HG03558 (cell line): ENCODE measurements around the gene SERTAD1.

Experiments
- ATAC-seq: cut with Tn5 transposase; IDR thresholded peaks from one replicate; pipeline ENCODE4 v1.9.1; 2021; ENCODE audit warnings: moderate number of reproducible peaks; ENCODE audit not compliant: unreplicated experiment; ENCODE audit errors: extremely low read depth

The SERTAD1 gene

DNA sequence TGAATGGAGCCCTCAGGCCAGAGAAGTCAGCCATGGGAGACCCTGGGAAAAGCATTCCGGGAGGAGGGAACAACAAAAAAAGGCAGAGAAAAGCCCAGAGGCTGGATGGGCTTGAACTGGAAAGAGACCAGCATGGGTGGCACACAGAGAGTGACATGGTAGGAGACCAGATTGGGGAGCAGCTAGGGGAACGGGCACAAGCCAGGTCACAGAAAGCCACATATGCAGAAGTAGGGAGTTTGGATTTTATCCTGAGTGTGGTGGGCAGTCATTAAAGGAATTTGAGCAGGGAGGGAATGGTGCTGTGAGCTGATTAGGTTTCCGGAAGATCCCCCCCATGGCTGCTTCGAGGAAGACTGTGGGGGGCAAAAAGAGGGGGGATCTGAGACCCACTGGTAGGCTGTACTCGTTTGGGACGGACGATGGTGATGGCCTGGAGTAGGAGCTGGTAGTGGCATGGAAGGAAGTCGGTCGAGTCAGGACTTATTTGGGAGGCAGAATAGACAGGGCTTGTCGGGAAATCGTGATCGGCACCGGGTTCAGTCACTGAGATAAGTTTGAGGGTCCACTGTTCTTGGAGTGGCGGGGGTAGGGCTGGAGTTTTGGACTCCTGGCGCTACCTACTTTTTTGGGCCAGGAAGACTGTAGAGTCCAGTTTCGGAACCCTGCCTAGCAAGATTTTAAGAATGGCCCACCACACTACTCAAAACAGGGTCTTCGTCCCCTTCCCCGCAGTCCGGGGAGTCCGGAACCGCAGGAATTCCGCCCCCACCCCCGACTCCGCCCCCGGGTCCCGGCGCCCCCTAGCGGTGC, 949 bp downstream of the SERTAD1 start:
- ATAC-seq = no peak

DNA sequence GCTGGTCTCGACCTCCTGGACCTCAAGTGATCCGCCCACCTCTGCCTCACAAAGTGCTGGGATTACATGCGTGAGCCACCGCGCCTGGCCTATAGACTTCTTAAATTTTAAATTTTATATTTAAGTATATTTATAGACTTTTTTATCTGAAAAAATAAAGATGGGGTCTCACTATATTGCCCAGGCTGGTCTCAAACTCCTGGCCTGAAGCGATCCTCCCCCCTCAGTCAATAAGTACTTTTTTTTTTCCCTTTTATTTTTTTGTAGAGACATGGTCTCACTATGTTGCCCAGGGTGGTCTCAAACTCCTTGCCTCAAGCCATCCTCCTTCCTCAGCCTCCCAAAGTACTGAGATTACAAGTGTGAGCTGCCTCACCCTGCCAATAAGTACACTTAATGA, 1.9 kb downstream of the SERTAD1 start:
- no peak for ATAC-seq

DNA sequence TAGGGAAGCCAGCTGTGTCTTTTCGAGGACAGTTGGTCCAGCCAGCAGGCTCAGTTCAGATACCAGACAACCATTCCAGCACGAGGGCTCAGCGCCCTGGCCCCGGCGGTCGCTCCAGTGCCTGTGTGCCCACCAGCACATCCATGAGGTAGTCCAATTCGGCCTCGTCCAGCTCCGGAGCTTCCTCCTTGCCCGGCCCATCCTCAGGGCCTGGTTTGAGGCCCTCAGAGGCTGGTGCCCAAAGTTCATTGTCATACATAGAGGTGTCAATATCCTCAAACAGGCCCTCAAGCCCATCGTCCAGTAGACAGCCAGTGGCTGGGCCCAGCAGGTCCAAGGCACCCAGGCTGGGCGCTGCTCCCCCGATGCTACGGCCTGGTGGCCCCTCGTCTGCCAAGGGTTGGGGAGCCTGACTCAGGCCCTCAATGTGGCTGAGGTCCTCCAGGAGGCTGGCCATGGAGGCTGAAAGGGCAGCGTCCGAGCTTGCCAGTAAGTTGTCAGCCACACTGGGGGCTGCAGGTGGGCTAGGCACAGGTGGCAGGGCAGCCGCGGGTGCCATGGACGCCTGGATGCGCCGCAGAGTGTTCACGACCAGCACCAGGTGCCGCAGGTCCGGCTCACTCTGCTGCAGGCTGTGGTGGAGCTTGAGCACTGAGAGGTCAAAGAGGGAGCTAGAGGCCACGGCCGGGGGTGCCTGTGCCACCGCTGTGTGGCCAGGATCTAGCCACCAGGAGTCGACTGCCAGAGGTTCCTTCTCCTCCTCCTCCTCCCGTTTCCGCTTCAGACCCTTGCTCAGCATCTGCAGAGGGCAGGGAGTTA, 2.8 kb downstream of the SERTAD1 start:
- no peak for ATAC-seq

DNA sequence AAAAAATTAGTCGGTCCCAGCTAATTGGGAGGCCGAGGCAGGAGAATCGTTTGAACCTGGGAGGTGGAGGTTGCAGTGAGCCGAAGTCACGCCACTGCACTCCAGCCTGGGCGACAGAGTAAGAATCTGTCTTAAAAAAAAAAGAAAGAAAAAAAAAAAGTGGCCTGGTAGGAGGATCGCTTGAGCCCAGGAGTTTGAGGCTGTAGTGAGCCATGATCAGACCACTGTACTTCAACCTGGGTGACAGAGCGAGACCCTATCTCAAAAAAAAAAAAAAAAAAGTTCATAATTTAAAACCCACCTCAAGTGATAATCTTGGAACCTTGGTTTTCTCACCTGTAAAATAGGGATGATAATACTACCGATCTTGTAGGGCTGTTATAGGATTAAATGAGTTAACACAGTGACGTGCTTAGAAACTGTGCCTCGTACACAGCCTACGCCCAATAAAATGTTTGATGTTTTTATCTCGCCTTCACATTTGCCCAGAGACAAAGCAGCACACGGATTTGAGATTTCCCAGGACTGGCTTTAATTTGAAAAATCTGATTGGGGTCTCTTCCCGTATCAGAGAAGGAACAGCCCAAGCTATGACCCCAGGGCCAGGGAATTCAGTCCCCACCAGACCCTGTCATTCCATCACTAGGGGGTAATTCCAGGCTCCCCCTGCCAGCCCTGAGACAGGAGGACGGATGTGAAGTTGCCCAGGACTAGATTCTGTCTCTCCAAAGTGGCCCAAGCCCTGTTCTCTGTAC, 3.6 kb downstream of the SERTAD1 start:
- ATAC-seq = no peak

DNA sequence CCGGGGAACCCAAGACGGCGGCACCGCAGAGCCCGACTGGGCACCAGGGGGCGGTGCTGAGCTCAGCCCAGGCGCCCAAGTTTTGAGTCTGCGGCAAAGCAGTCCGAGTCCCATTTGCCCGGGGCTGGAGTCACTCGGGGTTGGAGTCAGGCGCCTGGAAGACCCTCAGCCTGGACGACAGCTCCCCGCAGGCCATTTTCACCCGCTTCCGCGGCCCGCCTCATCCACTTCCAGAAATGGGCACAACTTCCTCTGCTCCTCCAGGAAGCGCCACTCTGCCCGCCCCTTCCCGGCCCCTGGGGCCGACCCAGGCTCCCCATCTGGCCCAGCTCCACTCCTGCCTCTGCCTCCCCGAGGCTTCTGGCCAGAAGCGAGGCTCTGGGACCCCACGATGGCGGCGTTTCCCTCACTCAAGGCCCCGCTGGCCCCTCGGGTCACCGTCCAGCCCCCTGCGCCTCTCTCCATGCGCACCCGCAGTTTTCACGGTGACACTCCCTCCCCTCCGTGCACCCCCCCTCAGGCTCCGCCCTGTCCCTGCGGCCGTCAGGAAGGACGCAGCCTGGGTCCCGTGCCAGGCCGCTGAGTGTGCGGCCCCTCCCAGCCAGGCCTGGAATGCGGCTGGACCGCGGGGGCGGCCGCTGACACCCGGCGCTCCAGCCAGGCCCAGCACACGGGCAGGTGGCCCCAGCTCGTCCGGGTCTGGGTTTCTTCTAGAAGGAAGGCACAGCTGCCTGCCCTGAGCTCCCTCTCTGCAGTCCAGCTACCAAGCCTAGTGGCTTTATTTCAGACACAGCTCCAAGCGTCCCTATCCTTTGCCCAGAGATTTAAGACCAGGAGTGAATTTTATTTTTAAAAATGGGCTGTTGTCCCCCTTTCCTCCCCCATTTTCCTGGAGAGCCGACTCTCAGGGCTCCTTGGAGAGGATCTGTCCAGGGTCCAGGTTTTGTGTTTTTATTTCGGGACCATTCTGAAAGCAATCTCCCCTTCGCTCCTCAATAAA, 4.7 kb downstream of the SERTAD1 start:
- no peak for ATAC-seq

DNA sequence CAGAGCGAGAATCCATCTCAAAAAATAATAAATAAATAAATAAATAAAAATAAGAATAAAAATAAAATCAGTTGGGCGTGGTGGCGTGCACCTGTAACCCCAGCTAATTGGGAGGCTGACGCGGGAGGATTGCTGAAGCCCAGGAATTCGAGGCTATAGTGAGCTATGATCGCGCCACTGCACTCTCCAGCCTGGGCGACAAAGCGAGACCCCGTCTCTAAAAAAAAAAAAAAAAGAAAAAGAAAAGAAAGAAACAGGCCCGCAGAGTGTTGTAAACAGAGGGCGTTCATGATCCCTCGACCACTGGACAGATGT, 5.4 kb downstream of the SERTAD1 start:
- ATAC-seq = no peak

DNA sequence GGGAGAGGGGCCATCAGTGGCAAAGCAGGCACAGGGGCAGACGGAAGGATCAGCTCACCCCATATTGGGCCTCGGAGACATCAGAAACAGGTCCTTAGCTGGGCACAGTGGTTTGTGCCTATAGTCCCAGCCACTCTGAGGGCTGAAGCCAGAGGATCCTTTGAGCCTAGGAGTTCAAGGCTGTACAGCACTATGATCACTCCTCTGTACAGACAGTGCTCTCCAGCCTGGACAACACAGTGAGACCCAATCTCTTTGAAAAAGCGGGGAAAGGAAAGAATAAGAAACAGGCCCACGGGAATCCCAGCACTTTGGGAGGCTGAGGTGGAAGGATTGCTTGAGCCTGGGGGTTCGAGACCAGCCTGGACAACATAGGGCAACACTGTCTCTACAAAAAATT, 6.0 kb downstream of the SERTAD1 start:
- no peak for ATAC-seq

DNA sequence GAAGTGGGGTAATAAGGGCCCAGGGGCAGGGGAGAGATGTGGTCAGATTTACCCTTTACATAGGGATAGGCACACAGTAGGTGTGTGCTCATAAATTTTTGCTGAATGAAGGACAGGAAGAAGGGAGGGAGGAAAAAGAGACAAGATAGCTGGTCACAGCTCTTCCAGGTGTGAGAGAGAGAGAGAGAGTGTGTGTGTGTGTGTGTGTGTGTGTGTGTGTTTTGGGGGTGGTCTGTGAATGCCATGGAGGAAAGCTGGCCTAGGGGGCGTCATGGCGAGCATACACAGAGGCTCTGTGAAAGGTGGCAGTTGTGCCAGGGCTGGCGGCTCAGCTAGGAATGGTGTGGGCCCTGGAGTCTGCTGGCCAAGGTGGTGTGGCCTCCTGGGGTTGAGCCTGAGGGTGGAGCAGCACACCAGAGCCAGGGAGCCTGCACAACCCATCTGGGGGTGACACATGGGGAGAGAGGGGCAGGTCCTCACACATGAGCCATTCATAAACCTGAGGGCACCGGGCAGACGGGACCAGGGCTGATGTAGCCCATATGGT, 6.7 kb downstream of the SERTAD1 start:
- ATAC-seq = no peak

DNA sequence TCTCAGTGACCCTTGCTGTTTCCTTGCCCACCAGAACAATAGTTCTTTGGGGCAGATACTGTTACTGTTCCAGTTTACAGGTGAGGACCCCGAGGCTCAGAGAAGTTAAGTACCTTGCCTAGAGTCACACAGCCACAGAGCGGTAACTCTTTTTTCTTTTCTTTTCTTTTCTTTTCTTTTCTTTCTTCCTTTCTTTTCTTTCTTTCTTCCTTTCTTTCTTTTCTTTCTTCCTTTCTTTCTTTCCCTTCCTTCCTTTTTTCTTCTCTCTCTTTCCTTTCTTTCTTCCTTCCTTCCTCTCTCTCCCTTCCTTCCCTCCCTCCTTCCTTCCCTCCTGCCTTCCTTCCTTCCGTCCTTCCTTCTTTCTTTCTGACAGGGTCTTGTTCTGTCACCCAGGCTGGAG, 7.8 kb downstream of the SERTAD1 start:
- no peak for ATAC-seq

DNA sequence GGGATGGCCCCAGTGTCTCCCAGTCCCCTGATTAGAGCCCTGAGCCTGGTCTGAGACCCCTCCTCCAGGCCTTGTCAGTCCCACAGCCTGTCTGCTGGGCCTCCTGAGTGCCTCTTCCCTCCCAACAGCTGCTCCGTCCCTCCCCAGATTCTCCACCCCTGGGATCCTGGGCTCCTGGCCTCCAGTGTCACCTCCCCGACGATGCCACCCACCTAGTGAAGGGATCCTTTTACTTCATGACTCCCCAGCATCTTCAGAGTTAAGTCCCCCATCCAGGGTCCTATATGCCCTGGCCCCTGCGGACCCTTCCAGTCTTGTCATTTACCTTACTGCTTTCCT, 8.2 kb downstream of the SERTAD1 start:
- ATAC-seq = no peak

DNA sequence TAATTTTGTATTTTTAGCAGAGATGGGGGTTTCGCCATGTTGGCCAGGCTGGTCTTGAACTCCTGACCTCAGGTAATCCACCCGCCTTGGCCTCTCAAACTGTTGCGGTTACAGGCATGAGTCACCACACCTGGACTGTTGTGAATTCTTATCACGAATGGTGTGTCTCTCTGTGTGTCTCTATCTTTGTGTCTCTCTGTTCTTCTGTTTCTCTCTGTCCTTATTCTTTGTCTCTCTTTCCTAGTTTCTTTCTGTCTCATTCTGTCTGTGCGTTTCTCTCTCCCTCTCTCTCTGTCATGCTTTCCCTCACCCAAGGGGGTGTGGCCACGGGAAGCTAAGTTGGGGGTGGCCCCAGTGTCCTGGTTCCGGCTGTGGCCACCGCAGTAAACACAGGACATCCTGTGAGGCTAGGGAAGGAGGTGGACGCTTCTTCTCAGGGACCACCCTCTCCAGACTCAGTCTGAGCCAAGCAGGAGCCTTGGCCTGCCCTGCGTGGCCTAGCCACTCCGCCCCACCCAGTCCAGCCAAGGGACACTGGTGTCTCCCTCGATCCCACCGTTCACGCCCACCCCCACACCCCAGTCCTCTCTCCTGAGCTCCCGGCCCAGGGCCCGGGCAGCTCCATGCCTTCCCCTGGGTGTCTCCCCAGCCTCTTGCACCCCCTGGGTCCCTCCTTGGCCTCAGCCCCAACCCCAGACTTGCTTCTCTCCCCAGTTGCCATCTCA, 8.7 kb downstream of the SERTAD1 start:
- ATAC-seq = no peak

DNA sequence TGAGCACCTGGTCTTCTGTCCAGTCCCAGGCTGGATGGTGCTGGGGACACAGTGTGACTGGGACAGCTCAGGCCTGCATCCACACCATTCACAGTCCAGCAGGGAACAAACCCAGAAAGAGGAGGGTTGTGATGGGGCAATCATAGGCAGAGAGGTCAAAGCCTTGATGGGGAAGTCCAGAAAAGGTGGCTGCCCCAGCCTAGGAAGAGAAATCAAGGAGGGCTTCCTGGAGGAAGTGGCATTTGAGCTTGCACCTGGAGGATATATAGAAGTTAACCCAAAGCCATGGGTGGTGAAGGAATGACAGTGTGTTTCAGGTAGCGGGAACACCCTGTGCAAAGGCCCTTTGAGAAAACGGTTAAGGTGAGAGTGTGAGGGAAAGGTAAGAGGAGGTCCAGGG, 10.0 kb downstream of the SERTAD1 start:
- ATAC-seq = no peak

DNA sequence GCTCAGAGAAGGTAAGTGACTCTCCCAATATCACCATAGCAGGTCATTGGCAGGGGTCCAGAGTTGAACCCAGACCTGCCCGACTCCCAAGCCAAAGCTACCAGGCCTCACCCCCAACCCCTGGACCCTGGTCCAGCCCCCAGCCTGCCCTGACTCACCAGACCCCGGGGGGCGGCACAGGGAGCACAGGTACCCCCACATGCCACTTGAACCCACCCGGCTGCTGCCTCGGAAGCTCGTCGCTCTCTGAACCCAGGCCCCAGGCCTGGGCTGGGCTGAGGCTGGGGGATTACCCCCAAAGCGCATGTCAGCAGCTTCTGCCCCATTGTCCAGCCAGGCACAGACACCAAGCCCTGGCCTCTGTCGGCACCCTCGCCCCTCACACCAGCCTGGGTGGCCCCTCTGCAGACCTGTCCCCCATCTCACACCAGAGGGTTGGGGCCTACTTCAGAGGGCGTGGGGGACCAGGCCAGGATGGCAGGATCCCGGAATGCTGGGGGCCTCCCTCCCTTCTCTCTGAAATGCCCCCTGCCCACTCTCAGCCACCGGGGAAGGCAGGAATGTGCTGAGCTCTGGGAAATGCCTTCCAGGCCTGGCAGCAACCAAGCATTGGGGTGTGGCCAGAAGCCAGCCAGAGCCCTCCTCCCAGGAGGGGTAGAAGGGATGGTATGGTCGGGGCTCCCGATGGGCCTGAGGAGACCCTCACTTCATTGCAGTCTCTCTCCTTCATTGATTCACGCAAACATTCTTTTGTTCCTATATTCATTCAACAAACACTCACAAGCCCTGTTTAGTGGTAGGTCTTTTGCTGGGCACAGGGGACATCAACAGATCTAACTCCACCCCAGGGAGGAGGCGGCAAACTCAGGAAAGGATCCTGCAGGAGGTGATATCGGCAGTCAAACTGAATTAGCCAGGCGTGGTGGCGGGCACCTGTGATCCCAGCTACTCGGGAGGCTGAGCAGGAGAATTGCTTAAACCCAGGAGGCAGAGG, 11.0 kb downstream of the SERTAD1 start:
- ATAC-seq = no peak

DNA sequence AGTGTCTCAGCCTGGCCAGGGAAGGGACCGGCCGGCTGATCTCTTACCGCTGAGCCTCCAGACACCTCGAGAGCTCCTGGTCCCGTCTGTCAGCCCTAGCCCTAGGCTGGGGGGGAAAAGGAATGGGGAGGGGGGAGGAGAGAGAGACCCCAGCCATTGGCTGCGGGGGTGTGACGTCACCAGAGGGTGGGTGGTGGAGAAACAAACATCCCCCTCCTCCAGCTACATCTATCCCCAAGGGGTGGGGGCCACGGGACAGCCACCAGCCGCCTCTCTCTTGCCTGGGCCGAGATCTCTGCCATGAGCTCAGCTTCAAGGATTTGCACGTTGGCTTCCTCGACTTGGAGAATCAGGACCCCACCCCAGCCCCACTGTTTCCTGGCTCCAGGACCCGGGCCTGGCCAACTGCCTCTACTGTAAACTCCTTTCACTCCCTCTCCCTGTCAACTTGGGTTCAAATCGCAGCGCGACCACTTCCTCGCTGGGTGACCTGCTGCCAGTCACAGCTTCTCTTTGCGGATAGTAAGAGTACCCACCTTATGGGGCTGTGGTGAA, 12.4 kb downstream of the SERTAD1 start, which contains the start of gene PRX:
Gene PRX, minus strand, starts transcription at position 88 of the 555 bp plus-strand sequence. CDS start 5,446 bp downstream, outside the sequence.
- ATAC-seq = no peak

DNA sequence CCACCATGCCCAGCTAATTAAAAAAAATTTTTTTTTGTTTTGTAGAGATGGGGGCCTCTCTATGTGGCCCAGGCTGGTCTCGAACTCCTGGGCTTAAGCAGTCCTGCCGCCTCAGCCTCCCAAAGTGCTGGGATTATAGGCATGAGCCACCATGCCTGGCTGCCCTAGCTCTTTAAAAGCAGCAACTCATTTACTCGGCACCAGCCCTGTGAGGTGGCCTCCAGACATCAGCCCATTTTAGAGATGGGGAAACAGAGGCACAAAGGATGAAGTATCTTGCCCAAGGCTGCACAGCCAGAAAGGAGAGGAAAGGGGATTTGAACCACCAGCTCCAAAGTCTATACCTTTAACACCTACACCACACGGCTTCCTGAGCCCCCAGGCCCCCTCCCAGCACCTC, 12.9 kb downstream of the SERTAD1 start:
- no peak for ATAC-seq

DNA sequence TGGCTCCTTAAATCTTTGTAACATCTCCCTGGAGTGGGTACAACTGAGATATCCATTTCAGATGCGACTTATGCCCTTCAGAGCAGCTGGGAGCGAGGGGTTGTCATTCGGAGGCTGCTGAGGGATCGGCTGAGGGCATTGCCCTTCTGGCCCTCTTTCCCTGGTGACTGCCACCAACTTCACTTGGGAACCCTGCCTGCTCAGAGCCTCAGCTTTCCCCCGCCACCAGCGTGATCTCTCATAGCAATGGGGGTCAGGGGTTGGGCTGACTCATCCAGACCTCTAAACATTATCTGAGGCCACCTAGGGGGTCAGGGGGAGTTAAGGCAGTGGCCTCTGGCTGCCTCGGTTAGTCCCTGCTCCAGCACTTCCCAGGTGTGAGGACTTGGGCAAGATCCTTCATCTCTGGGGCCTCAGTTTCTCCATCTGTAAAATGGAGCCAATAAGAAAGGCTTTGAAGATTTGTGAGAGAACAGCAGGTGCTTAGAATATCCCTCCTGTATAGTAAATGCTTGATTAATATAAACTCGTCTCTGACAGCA, 13.8 kb downstream of the SERTAD1 start:
- no peak for ATAC-seq

DNA sequence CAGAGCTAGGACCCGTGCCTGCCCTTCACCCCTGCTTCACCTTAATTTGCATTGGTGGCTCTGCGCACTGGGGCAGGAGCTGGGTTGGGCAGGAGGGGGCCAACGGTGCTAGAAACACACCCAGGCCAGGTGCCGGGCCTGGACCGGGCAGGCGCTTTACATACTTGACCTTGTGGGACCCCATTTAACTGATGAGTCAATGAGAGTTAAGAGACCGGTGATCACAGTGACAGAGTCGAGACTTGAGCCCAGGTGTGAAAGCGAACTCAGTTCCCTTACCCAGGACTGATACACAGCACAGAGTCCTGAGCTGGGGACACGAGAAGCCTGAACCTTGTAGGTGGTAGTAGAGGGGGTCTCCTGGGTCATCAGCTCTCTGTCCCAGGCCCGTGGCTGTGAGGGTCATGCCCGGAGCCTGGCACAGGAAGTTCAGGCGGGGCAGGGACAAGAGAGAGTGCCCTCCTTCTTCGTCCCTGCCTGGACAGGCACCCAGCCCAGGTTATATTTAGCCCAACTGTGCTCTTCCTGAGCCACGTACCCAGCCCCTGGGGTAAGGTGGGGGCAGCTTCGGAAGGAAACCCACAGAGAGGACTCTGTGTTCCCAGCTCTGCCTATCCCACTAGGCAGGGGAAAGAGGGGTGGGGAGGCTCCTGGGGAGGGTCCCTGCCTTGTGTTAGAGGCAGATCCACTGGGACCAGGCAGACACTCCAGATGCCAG, 14.5 kb downstream of the SERTAD1 start:
- ATAC-seq = no peak
